ENCODE data around the gene ATP6V1F.

ATP6V1F gene

GRCh38 chr7:128861957-128862570 lies 592 bp upstream of the ATP6V1F start:
- H3K4me3 ChIP-seq (ENCODE audit: low read length), result peak overlapping the region; percentile 11; the same call in 1 of the 2 replicates
- no peak for DNase-seq (ENCODE audit: low read depth, low spot score)
- 0 out of 2 replicates have a peak, but pooled peaks cover 3% of the 10 kb centered on the region for H3K36me3 ChIP-seq (ENCODE audit: control insufficient read depth, insufficient read depth, low read length)
- no peaks in the 10 kb centered on the region for H3K4me1 ChIP-seq (ENCODE audit: control insufficient read depth, insufficient read depth, low read length)
- no CpG with 5 or more reads among the region's 15 CpGs for WGBS (ENCODE audit: insufficient coverage, insufficient read length)
- H3K27me3 ChIP-seq (ENCODE audit: control insufficient read depth, insufficient read depth, low read length), result no peaks in the 10 kb centered on the region
- H3K27ac ChIP-seq (ENCODE audit: low read length), result no peak overlapping the region
- no peaks in the 10 kb centered on the region for H3K9me3 ChIP-seq (ENCODE audit: control insufficient read depth, insufficient read depth, low read length)

- peaks cover 6% of the 10 kb centered on the region; the same call in 1 of the 2 replicates for H3K27me3 ChIP-seq (ENCODE audit: control insufficient read depth, insufficient read depth, low read length)
- DNase-seq (ENCODE audit: low read depth, low spot score), result no peak
- H3K36me3 ChIP-seq (ENCODE audit: control insufficient read depth, insufficient read depth, low read length), result 0 out of 2 replicates have a peak, but pooled peaks cover 3% of the 10 kb centered on the region
- no CpG with 5 or more reads among the region's 6 CpGs for WGBS (ENCODE audit: insufficient coverage, insufficient read length)
- no peaks in the 10 kb centered on the region for H3K4me1 ChIP-seq (ENCODE audit: control insufficient read depth, insufficient read depth, low read length)
- no peak overlapping the region for H3K27ac ChIP-seq (ENCODE audit: low read length)
- H3K9me3 ChIP-seq (ENCODE audit: control insufficient read depth, insufficient read depth, low read length), result no peaks in the 10 kb centered on the region
- H3K4me3 ChIP-seq (ENCODE audit: low read length), result peak overlapping the region; percentile 62; the same call in 1 of the 2 replicates
These were observed 855 bp downstream of the ATP6V1F start for GRCh38 chr7:128863433-128863989.

GRCh38 chr7:128865303-128865702 lies 2.6 kb downstream of the ATP6V1F start:
- no peaks in the 10 kb centered on the region for H3K9me3 ChIP-seq (ENCODE audit: control insufficient read depth, insufficient read depth, low read length)
- no peaks in the 10 kb centered on the region for H3K4me1 ChIP-seq (ENCODE audit: control insufficient read depth, insufficient read depth, low read length)
- 0 out of 2 replicates have a peak, but pooled peaks cover 3% of the 10 kb centered on the region for H3K36me3 ChIP-seq (ENCODE audit: control insufficient read depth, insufficient read depth, low read length)
- peaks cover 14% of the 10 kb centered on the region for H3K27me3 ChIP-seq (ENCODE audit: control insufficient read depth, insufficient read depth, low read length)
- no peak overlapping the region for H3K27ac ChIP-seq (ENCODE audit: low read length)
- no CpG with 5 or more reads among the region's 12 CpGs for WGBS (ENCODE audit: insufficient coverage, insufficient read length)
- H3K4me3 ChIP-seq (ENCODE audit: low read length), result no peak overlapping the region
- DNase-seq (ENCODE audit: low read depth, low spot score), result no peak

GRCh38 chr7:128865996-128866877 lies 3.6 kb downstream of the ATP6V1F start:
- Histone ChIP-seq H3K36me3 (ENCODE audit: control insufficient read depth, insufficient read depth, low read length) (0 out of 2 replicates have a peak, but pooled peaks cover 3% of the 10 kb centered on the region), H3K4me1 (ENCODE audit: control insufficient read depth, insufficient read depth, low read length) (no peaks in the 10 kb centered on the region), H3K27me3 (ENCODE audit: control insufficient read depth, insufficient read depth, low read length) (peaks cover 18% of the 10 kb centered on the region), H3K4me3 (ENCODE audit: low read length) (no peak overlapping the region), H3K27ac (ENCODE audit: low read length) (no peak overlapping the region), H3K9me3 (ENCODE audit: control insufficient read depth, insufficient read depth, low read length) (no peaks in the 10 kb centered on the region)
- no peak for DNase-seq (ENCODE audit: low read depth, low spot score)
- WGBS (ENCODE audit: insufficient coverage, insufficient read length), result no CpG with 5 or more reads among the region's 27 CpGs

- H3K4me3 ChIP-seq (ENCODE audit: low read length), result no peak overlapping the region
- H3K9me3 ChIP-seq (ENCODE audit: control insufficient read depth, insufficient read depth, low read length), result no peaks in the 10 kb centered on the region
- no peak overlapping the region for H3K27ac ChIP-seq (ENCODE audit: low read length)
- WGBS (ENCODE audit: insufficient coverage, insufficient read length), result no CpG with 5 or more reads among the region's 4 CpGs
- no peak for DNase-seq (ENCODE audit: low read depth, low spot score)
- H3K27me3 ChIP-seq (ENCODE audit: control insufficient read depth, insufficient read depth, low read length), result peaks cover 18% of the 10 kb centered on the region
- no peaks in the 10 kb centered on the region for H3K4me1 ChIP-seq (ENCODE audit: control insufficient read depth, insufficient read depth, low read length)
- H3K36me3 ChIP-seq (ENCODE audit: control insufficient read depth, insufficient read depth, low read length), result 0 out of 2 replicates have a peak, but pooled peaks cover 3% of the 10 kb centered on the region
These were observed 4.6 kb downstream of the ATP6V1F start for GRCh38 chr7:128867241-128867640.

GRCh38 chr7:128867842-128868623 lies 5.4 kb downstream of the ATP6V1F start:
- no peaks in the 10 kb centered on the region for H3K4me1 ChIP-seq (ENCODE audit: control insufficient read depth, insufficient read depth, low read length)
- 0 out of 2 replicates have a peak, but pooled peaks cover 3% of the 10 kb centered on the region for H3K36me3 ChIP-seq (ENCODE audit: control insufficient read depth, insufficient read depth, low read length)
- no CpG with 5 or more reads among the region's 11 CpGs for WGBS (ENCODE audit: insufficient coverage, insufficient read length)
- peaks cover 18% of the 10 kb centered on the region for H3K27me3 ChIP-seq (ENCODE audit: control insufficient read depth, insufficient read depth, low read length)
- H3K27ac ChIP-seq (ENCODE audit: low read length), result no peak overlapping the region
- no peak overlapping the region for H3K4me3 ChIP-seq (ENCODE audit: low read length)
- no peaks in the 10 kb centered on the region for H3K9me3 ChIP-seq (ENCODE audit: control insufficient read depth, insufficient read depth, low read length)
- no peak for DNase-seq (ENCODE audit: low read depth, low spot score)

DNA sequence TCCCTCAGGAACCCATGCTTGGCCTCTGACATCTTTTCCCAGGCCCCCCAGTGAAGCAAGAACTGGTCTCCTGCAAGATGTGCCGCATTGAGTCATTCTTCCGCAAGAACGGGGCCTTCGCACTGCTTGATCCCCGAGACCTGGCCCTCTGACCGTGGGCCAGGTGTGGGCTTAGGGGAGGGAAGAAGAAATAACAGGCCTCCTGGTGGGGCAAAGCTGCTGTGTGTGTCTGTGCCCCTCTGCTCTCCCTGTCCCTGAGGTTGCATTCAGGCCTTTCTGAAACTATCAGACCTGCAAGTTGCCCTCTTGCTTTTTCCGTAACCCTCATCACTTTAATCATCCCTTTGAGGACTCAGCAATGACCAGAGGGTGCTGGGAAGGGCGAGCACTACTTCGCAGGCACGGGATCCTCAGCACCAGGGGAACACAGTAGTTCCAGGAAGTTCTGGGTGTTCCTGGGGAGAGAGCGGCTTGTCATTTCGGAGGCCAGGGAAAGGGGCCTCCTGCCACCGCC lies 6.0 kb downstream of the ATP6V1F start:
- Histone ChIP-seq H3K27ac (ENCODE audit: low read length) (no peak overlapping the region), H3K36me3 (ENCODE audit: control insufficient read depth, insufficient read depth, low read length) (0 out of 2 replicates have a peak, but pooled peaks cover 3% of the 10 kb centered on the region), H3K4me1 (ENCODE audit: control insufficient read depth, insufficient read depth, low read length) (no peaks in the 10 kb centered on the region), H3K9me3 (ENCODE audit: control insufficient read depth, insufficient read depth, low read length) (no peaks in the 10 kb centered on the region), H3K4me3 (ENCODE audit: low read length) (peak overlapping the region; percentile 48; the same call in 1 of the 2 replicates), H3K27me3 (ENCODE audit: control insufficient read depth, insufficient read depth, low read length) (peaks cover 18% of the 10 kb centered on the region)
- WGBS (ENCODE audit: insufficient coverage, insufficient read length), result no CpG with 5 or more reads among the region's 13 CpGs
- DNase-seq (ENCODE audit: low read depth, low spot score), result no peak

GRCh38 chr7:128869138-128869943 lies 6.7 kb downstream of the ATP6V1F start:
- H3K27ac ChIP-seq (ENCODE audit: low read length), result no peak overlapping the region
- H3K36me3 ChIP-seq (ENCODE audit: control insufficient read depth, insufficient read depth, low read length), result 0 out of 2 replicates have a peak, but pooled peaks cover 3% of the 10 kb centered on the region
- peaks cover 18% of the 10 kb centered on the region for H3K27me3 ChIP-seq (ENCODE audit: control insufficient read depth, insufficient read depth, low read length)
- no peak for DNase-seq (ENCODE audit: low read depth, low spot score)
- peak overlapping the region; percentile 48; the same call in 1 of the 2 replicates for H3K4me3 ChIP-seq (ENCODE audit: low read length)
- no peaks in the 10 kb centered on the region for H3K4me1 ChIP-seq (ENCODE audit: control insufficient read depth, insufficient read depth, low read length)
- no CpG with 5 or more reads among the region's 86 CpGs for WGBS (ENCODE audit: insufficient coverage, insufficient read length)
- no peaks in the 10 kb centered on the region for H3K9me3 ChIP-seq (ENCODE audit: control insufficient read depth, insufficient read depth, low read length)

DNA sequence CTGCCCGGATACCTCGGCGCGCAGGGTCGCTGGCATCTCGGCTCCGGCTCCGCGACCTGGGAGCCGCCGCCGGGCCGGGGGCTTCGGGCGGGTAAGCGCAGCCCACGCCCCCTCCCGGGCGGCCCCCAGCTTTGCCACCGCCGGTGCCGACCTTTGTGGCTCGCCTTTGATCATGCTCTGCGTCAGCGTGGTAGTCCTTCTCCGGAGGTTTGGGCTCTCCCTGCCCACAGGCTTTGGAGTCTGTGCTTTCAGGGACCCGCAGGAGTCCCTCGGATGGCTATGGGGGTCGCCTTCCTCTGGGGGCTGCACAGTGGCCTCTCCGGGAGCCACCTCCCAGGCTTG lies 7.3 kb downstream of the ATP6V1F start:
- H3K4me1 ChIP-seq (ENCODE audit: control insufficient read depth, insufficient read depth, low read length), result no peaks in the 10 kb centered on the region
- H3K27me3 ChIP-seq (ENCODE audit: control insufficient read depth, insufficient read depth, low read length), result peaks cover 18% of the 10 kb centered on the region
- no peaks in the 10 kb centered on the region for H3K9me3 ChIP-seq (ENCODE audit: control insufficient read depth, insufficient read depth, low read length)
- peak overlapping the region; percentile 48; the same call in 1 of the 2 replicates for H3K4me3 ChIP-seq (ENCODE audit: low read length)
- H3K27ac ChIP-seq (ENCODE audit: low read length), result no peak overlapping the region
- H3K36me3 ChIP-seq (ENCODE audit: control insufficient read depth, insufficient read depth, low read length), result 0 out of 2 replicates have a peak, but pooled peaks cover 3% of the 10 kb centered on the region
- DNase-seq (ENCODE audit: low read depth, low spot score), result no peak
- no CpG with 5 or more reads among the region's 30 CpGs for WGBS (ENCODE audit: insufficient coverage, insufficient read length)
